NCI-H774 (cell line): ENCODE data around the gene SLC10A7.

Experiments used
- DNase-seq: peaks from one replicate; lab custom pipeline; 2025; lab: John Stamatoyannopoulos, UW

The SLC10A7 gene

GRCh38 chr4:146494143-146494542 lies 27.6 kb downstream of the SLC10A7 start:
- no peak for DNase-seq

GRCh38 chr4:146490106-146490505 lies 31.6 kb downstream of the SLC10A7 start:
- DNase-seq, result no peak

GRCh38 chr4:146488495-146489174 lies 33.1 kb downstream of the SLC10A7 start:
- no peak for DNase-seq

- no peak for DNase-seq
Measured at GRCh38 chr4:146486565-146486964, 35.2 kb downstream of the SLC10A7 start.

GRCh38 chr4:146485968-146486367 lies 35.8 kb downstream of the SLC10A7 start:
- DNase-seq, result no peak

- DNase-seq, result no peak
Measured at GRCh38 chr4:146482788-146483187, 39.0 kb downstream of the SLC10A7 start.

- DNase-seq, result no peak
Measured at GRCh38 chr4:146481246-146481645, 40.5 kb downstream of the SLC10A7 start.

GRCh38 chr4:146478009-146478408 lies 43.7 kb downstream of the SLC10A7 start:
- DNase-seq, result no peak

- no peak for DNase-seq
Measured at GRCh38 chr4:146477054-146477453, 44.7 kb downstream of the SLC10A7 start.

- DNase-seq, result no peak
Measured at GRCh38 chr4:146472404-146472803, 49.3 kb downstream of the SLC10A7 start.

- DNase-seq, result no peak
Measured at GRCh38 chr4:146470604-146471003, 51.1 kb downstream of the SLC10A7 start.

GRCh38 chr4:146469022-146469421 lies 52.7 kb downstream of the SLC10A7 start:
- no peak for DNase-seq

- no peak for DNase-seq
Measured at GRCh38 chr4:146465628-146466027, 56.1 kb downstream of the SLC10A7 start.

- no peak for DNase-seq
Measured at GRCh38 chr4:146462251-146462650, 59.5 kb downstream of the SLC10A7 start.

GRCh38 chr4:146458594-146458993 lies 63.1 kb downstream of the SLC10A7 start:
- DNase-seq, result no peak

- DNase-seq, result no peak
Measured at GRCh38 chr4:146456681-146457080, 65.1 kb downstream of the SLC10A7 start.

GRCh38 chr4:146453181-146453807 lies 68.4 kb downstream of the SLC10A7 start:
- no peak for DNase-seq

- DNase-seq, result no peak
Measured at GRCh38 chr4:146450524-146450923, 71.2 kb downstream of the SLC10A7 start.

GRCh38 chr4:146446555-146446954 lies 75.2 kb downstream of the SLC10A7 start:
- DNase-seq, result no peak

GRCh38 chr4:146445198-146446150 lies 76.3 kb downstream of the SLC10A7 start:
- no peak for DNase-seq

- no peak for DNase-seq
Measured at GRCh38 chr4:146443525-146443924, 78.2 kb downstream of the SLC10A7 start.

GRCh38 chr4:146442801-146443200 lies 78.9 kb downstream of the SLC10A7 start:
- DNase-seq, result no peak

GRCh38 chr4:146439999-146440398 lies 81.7 kb downstream of the SLC10A7 start:
- DNase-seq, result no peak
